ENCODE results near the gene DCTPP1.

DNA sequence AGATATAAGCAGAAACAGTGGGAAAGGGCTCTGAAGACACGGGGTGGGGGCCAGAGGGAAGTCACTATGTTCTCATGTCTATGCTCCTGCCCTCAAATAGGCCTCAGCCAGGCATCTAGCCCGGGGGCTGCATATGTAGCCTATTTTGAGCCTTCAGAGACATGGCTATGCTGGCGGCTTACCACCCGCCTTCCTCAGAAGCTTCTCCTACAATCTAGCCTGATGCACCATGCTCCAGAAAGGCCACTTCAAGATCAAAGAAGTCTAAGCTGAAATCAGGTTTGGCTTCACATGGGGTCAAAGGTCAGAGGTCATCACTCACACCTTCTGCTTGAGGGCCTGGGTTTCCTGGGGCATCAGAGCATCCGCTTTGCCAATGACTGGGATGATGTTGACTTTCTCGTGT is 49.0 kb downstream of the DCTPP1 start:
- TF ChIP-seq GATA3 (IDR thresholded peaks at IDR 0.05; ENCODE audit: low read depth, low read length): no peak
- TF ChIP-seq GATA2 (IDR thresholded peaks at IDR 0.05; ENCODE audit: low read depth, low read length): no peak
